IMR-90 (cell line): ENCODE results near the gene TPGS1. TPM values are rescaled to one million over a fixed set of nuclear protein-coding genes. Genes with fewer than 3 reads are reported as not detected.
A peak's percentile ranks its signal among the peaks of the same experiment; 100 is the strongest.

Experiments
- ATAC-seq: fragments of 200-7000 bp; cut with Tn5 transposase; 2 replicates; pipeline ENCODE4 v1.9.1; 2020; ENCODE audit warnings: low read depth, mild to moderate bottlenecking, moderate library complexity
- BruUV-seq: library from RNA; stranded (reverse); fragments of 400-500 nt; replicated peaks from 2 replicates; lab custom pipeline; 2021; lab: Mats Ljungman, UMichigan
- CTCF ChIA-PET: fragments of 300-600 bp; formaldehyde crosslinking; extraction: SDS; loops from one replicate; lab custom pipeline; 2021; ENCODE audit warnings: antibody characterized with exemption; lab: Yijun Ruan, JAX
- POLR2A ChIA-PET: fragments of 300-600 bp; sonication (Branson Sonifier 250); formaldehyde crosslinking; loops from one replicate; lab custom pipeline; 2022; ENCODE audit warnings: antibody characterized with exemption; ENCODE audit not compliant: unreplicated experiment; lab: Charles Lee
- DNase-seq: peaks from one replicate; pipeline ENCODE4 v3.0.0; 2013
- H2AFZ ChIP-seq: replicated peaks from 2 replicates; pipeline ENCODE3; 2013; ENCODE audit warnings: low read length, mild to moderate bottlenecking; ENCODE audit not compliant: poor library complexity
- H2AK5ac ChIP-seq: 2 replicates; pipeline ENCODE4 v1.6.1; 2013; ENCODE audit warnings: low read depth, low read length, inconsistent platforms
- H2AK9ac ChIP-seq: replicated peaks from 2 replicates; pipeline ENCODE3; 2013; ENCODE audit warnings: mild to moderate bottlenecking, low read depth, low read length, moderate library complexity; ENCODE audit not compliant: poor library complexity
- H2BK120ac ChIP-seq: 2 replicates; pipeline ENCODE4 v1.6.1; 2013; ENCODE audit warnings: low read depth, low read length, inconsistent platforms
- H2BK15ac ChIP-seq: 3 replicates; pipeline ENCODE4 v1.6.1; 2013; ENCODE audit warnings: low read depth, low read length, inconsistent platforms
- H2BK20ac ChIP-seq: 2 replicates; pipeline ENCODE4 v1.6.1; 2013; ENCODE audit warnings: low read depth, mild to moderate bottlenecking, inconsistent platforms, low read length, moderate library complexity
- H2BK5ac ChIP-seq: 2 replicates; pipeline ENCODE4 v1.6.1; 2013; ENCODE audit warnings: mild to moderate bottlenecking, low read depth, low read length, inconsistent platforms; ENCODE audit not compliant: poor library complexity, severe bottlenecking
- H3K14ac ChIP-seq: replicated peaks from 2 replicates; pipeline ENCODE4 v1.6.1; 2013; ENCODE audit warnings: low read depth, low read length, inconsistent platforms
- H3K18ac ChIP-seq: 2 replicates; pipeline ENCODE4 v1.6.1; 2013; ENCODE audit warnings: low read depth, low read length, control low read depth
- H3K23ac ChIP-seq: 2 replicates; pipeline ENCODE4 v1.6.1; 2013; ENCODE audit warnings: low read depth, low read length, inconsistent platforms
- H3K27ac ChIP-seq: 2 replicates; pipeline ENCODE4 v1.5.1; 2013; ENCODE audit warnings: mild to moderate bottlenecking, control low read depth, low read length; ENCODE audit not compliant: insufficient read depth
- H3K27me3 ChIP-seq: 2 replicates; pipeline ENCODE4 v1.6.1; 2013; ENCODE audit warnings: low read length; ENCODE audit not compliant: control insufficient read depth, insufficient read depth
- H3K36me3 ChIP-seq: 2 replicates; pipeline ENCODE4 v1.6.1; 2013; ENCODE audit warnings: low read length, mixed read lengths; ENCODE audit not compliant: control insufficient read depth, insufficient read depth
- H3K4ac ChIP-seq: 2 replicates; pipeline ENCODE4 v1.6.1; 2013; ENCODE audit warnings: low read depth, low read length, inconsistent platforms
- H3K4me1 ChIP-seq: 2 replicates; pipeline ENCODE4 v1.6.1; 2013; ENCODE audit warnings: low read length, mixed read lengths; ENCODE audit not compliant: control insufficient read depth, insufficient read depth
- H3K4me2 ChIP-seq: 2 replicates; pipeline ENCODE4 v1.6.1; 2013; ENCODE audit warnings: low read depth, mild to moderate bottlenecking, control low read depth, low read length, moderate library complexity
- H3K4me3 ChIP-seq: 2 replicates; pipeline ENCODE4 v1.5.1; 2013; ENCODE audit warnings: low read depth, mild to moderate bottlenecking, control low read depth, low read length, moderate library complexity; ENCODE audit not compliant: insufficient read depth
- H3K56ac ChIP-seq: 2 replicates; pipeline ENCODE4 v1.6.1; 2013; ENCODE audit warnings: low read length, inconsistent platforms; ENCODE audit not compliant: insufficient read depth; ENCODE audit errors: extremely low read depth
- H3K79me1 ChIP-seq, 2 experiments: 2 replicates each; pipeline ENCODE4 v1.6.1; 2013; ENCODE audit warnings: low read length in 2 of 2, inconsistent platforms in 1 of 2, low read depth in 1 of 2
- H3K9ac ChIP-seq: 2 replicates; pipeline ENCODE4 v1.6.1; 2013; ENCODE audit warnings: low read depth, low read length, control low read depth
- H3K9me1 ChIP-seq: 2 replicates; pipeline ENCODE4 v1.6.1; 2013; ENCODE audit warnings: low read length, inconsistent platforms; ENCODE audit not compliant: insufficient read depth
- H3K9me3 ChIP-seq: 2 replicates; pipeline ENCODE4 v1.6.1; 2013; ENCODE audit warnings: low read length; ENCODE audit not compliant: control insufficient read depth, insufficient read depth
- H4K20me1 ChIP-seq: 2 replicates; pipeline ENCODE4 v1.6.1; 2013; ENCODE audit warnings: low read length, inconsistent platforms; ENCODE audit not compliant: insufficient read depth
- H4K5ac ChIP-seq: 2 replicates; pipeline ENCODE4 v1.6.1; 2013; ENCODE audit warnings: mild to moderate bottlenecking, low read depth, low read length, control low read depth
- H4K8ac ChIP-seq, 2 experiments: 2 replicates each; pipeline ENCODE4 v1.6.1; 2013; ENCODE audit warnings: low read depth in 2 of 2, low read length in 2 of 2, control low read depth in 1 of 2, inconsistent platforms in 1 of 2
- H4K91ac ChIP-seq: 2 replicates; pipeline ENCODE4 v1.6.1; 2013; ENCODE audit warnings: low read depth, low read length, inconsistent platforms; ENCODE audit not compliant: insufficient read depth
- CEBPB ChIP-seq: IDR thresholded peaks from 2 replicates; pipeline ENCODE4 v1.6.1; 2012; ENCODE audit warnings: low read depth, low read length, improper control_type of control experiment
- CHD1 ChIP-seq: IDR thresholded peaks from 2 replicates; pipeline ENCODE4 v1.6.1; 2012; ENCODE audit warnings: low read depth, low read length, improper control_type of control experiment
- ELK1 ChIP-seq: fragments of 150-350 bp; IDR thresholded peaks from 2 replicates; pipeline ENCODE4 v1.6.1; 2016; ENCODE audit warnings: low read depth, mild to moderate bottlenecking, low read length, moderate library complexity, borderline replicate concordance
- FOS ChIP-seq: fragments of 150-350 bp; IDR thresholded peaks from 2 replicates; pipeline ENCODE4 v1.6.1; 2016; ENCODE audit warnings: low read depth, low read length
- MAFK ChIP-seq: IDR thresholded peaks from 2 replicates; pipeline ENCODE4 v1.6.1; 2012; ENCODE audit warnings: low read depth, low read length, improper control_type of control experiment
- MAZ ChIP-seq: IDR thresholded peaks from 2 replicates; pipeline ENCODE4 v1.6.1; 2012; ENCODE audit warnings: low read depth, mild to moderate bottlenecking, low read length, improper control_type of control experiment, moderate library complexity, borderline replicate concordance
- MXI1 ChIP-seq: IDR thresholded peaks from 2 replicates; pipeline ENCODE4 v1.6.1; 2012; ENCODE audit warnings: low read depth, mild to moderate bottlenecking, low read length, moderate library complexity, borderline replicate concordance
- NFE2L2 ChIP-seq: fragments of 150-350 bp; IDR thresholded peaks from 2 replicates; pipeline ENCODE4 v1.6.1; 2016; ENCODE audit warnings: low read depth, mild to moderate bottlenecking, low read length
- POLR2A ChIP-seq: IDR thresholded peaks from 2 replicates; pipeline ENCODE4 v1.6.1; 2012; ENCODE audit warnings: mild to moderate bottlenecking, low read depth, low read length
- RAD21 ChIP-seq: IDR thresholded peaks from 2 replicates; pipeline ENCODE4 v1.6.1; 2012; ENCODE audit warnings: low read length, improper control_type of control experiment
- RFX5 ChIP-seq: IDR thresholded peaks from 2 replicates; pipeline ENCODE4 v1.8.0; 2012; ENCODE audit warnings: low read depth, mild to moderate bottlenecking, low read length, moderate library complexity
- WGBS, 2 experiments: methylation state at CpG; one replicate each; pipeline versions ENCODE4 v1.1.5 to v1.1.7; 2013; ENCODE audit warnings: missing lambda C conversion rate in 2 of 2; ENCODE audit not compliant: insufficient read length in 1 of 2; ENCODE audit errors: extremely low coverage in 2 of 2; 5-methylcytosine and 5-hydroxymethylcytosine counted together
- dilution Hi-C: fragments of 300-500 bp; cut with HindIII; formaldehyde crosslinking; loops from one replicate; pipeline ENCODE4 v1.14.3; 2018; ENCODE audit warnings: low sequenced_read_pairs; ENCODE audit not compliant: unreplicated experiment
- in situ Hi-C: fragments of 300-500 bp; cut with MboI; formaldehyde crosslinking; loops from 3 replicates; pipeline ENCODE4 v1.14.3; 2019; ENCODE audit warnings: low sequenced_read_pairs, inconsistent platforms, mixed read lengths
- intact Hi-C: fragments of 100-400 bp; cut with micrococcal nuclease; formaldehyde crosslinking; loops from 2 replicates; pipeline ENCODE4 v1.10.0; 2022
- polyA plus RNA-seq, 3 experiments: library from polyadenylated mRNA; depleted of rRNA; stranded (reverse); fragments of >200 nt; gene quantifications; 2 replicates each; pipeline ENCODE4 v1.2.3, GENCODE V29; 2012; ENCODE audit warnings: low replicate concordance in 1 of 3
- total RNA-seq: library from RNA; depleted of rRNA; stranded (reverse); fragments of >200 nt; gene quantifications from 2 replicates; pipeline ENCODE4 v1.2.3, GENCODE V29; 2012
- TF ChIP-seq, protein P1 (sequence below): fragments of 150-350 bp; IDR thresholded peaks from 2 replicates; pipeline ENCODE4 v1.6.1; 2017; ENCODE audit warnings: mild to moderate bottlenecking, antibody characterized with exemption, low read length, low read depth
- TF ChIP-seq, protein P2 (sequence below): conservative IDR thresholded peaks from 2 replicates; pipeline ENCODE4 v1.5.1; 2012; ENCODE audit warnings: mild to moderate bottlenecking, low read depth, low read length, improper control_type of control experiment

The TPGS1 gene
- total and polyA plus RNA-seq, 2 of the 4 experiments (the other 2 are of a cell fraction) = 2.7 to 6.3 TPM

DNA sequence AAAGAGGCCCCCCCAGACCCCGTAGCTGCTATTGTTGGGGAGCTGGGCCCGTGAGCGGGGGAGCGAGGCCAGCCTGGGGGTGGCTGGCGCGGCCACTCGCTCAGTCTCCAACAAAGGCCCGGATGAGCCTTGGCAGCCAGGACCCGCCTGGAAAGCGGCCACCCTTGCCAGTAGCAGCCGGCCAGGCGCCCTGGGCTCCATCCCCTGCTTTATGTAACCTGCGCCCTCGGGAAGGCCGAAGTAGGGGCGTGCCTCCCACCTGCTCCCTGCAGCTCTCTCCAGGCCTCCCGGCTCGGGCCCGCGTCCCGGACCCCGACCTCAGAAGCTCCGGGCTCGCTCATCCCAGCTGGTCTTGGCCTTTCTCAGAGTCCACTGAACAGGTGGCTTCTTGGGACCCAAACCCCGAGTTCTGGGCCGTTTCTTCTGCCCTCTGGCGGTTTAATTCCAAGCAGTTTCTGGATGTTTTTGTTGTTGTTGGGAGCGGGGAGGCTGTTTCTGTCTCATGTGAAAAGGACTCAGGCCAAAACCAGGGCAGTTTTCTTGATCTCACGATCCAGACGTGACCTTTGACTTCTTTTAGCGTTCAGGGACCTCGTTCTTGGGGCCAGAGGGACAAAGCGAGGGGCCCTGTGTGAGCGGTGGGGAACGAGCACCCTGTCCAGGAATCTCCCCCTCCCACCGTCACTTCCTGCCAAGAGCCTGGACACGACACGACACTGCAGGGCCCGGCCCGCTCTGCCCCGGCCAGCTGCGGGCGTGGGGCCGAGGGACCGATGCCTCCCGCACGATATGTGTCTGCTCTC, 25.5 kb downstream of the TPGS1 start:
- Histone ChIP-seq H3K27me3 (no peaks in the 10 kb centered on the region), H3K9me3 (no peaks in the 10 kb centered on the region), H4K91ac (peak overlapping the region; percentile 40; the same call in 1 of the 2 replicates), H2AFZ (peak overlapping the region; percentile 89), H2BK15ac (no peak overlapping the region), H4K20me1 (peaks cover 44% of the 10 kb centered on the region), H3K36me3 (peaks cover 21% of the 10 kb centered on the region), H2AK9ac (peak overlapping the region; percentile 100), H3K9me1 (peaks cover 4% of the 10 kb centered on the region; the same call in 1 of the 2 replicates), H3K23ac (peak overlapping the region; percentile 93), H3K4me2 (peak overlapping the region; percentile 98), H3K4me1 (peaks cover 8% of the 10 kb centered on the region), H3K14ac (peak overlapping the region; percentile 83), H2BK120ac (no peak overlapping the region; the same call in 1 of the 2 replicates), H2AK5ac (peak overlapping the region; percentile 93), H2BK5ac (peak overlapping the region; percentile 86), H3K27ac (peak overlapping the region; percentile 90), H3K9ac (peak overlapping the region; percentile 92), H2BK20ac (no peak overlapping the region), H4K8ac (peak overlapping the region in 1 of 2 experiments; percentile 79; a peak in 2 of 4 replicates), H4K5ac (peak overlapping the region; percentile 72; the same call in 1 of the 2 replicates), H3K56ac (peak overlapping the region; percentile 61), H3K4me3 (peak overlapping the region; percentile 94), H3K79me1 (peaks cover 5 to 47% of the 10 kb centered on the region in 2 experiments), H3K18ac (peak overlapping the region; percentile 76; the same call in 1 of the 2 replicates), H3K4ac (peak overlapping the region; percentile 90)
- ATAC-seq (peak; percentile 10), DNase-seq (peak; percentile 64)
- intact Hi-C loops = loop anchor here (2.0 kb wide), 1 partner anchor 22 kb away; no protein-coding TSS in a partner anchor
- in situ Hi-C loops = no loop called here
- dilution Hi-C loops = no loop called here
- CTCF ChIA-PET = interaction anchor here (0.6 to 2.0 kb wide), 3 partner anchors 8 to 22 kb away, joined by 3 to 11 read pairs (median 4); no protein-coding TSS in a partner anchor
- 6% methylated on average over 9 of the region's 47 CpGs; no CpG with 5 or more reads in 1 of the 2 experiments for WGBS, 2 experiments
- no TSS peak for BruUV-seq
- POLR2A ChIA-PET = no interaction called here
- TF ChIP-seq ELK1 (no peak), MXI1 (0 out of 2 replicates have a peak, but pooled peaks have one; percentile 39), MAFK (no peak), MAZ (peak; percentile 31; the same call in 1 of the 2 replicates), RFX5 (no peak), CHD1 (no peak; the same call in 1 of the 2 replicates), RAD21 (peak; percentile 42), NFE2L2 (no peak), POLR2A (no peak; the same call in 1 of the 2 replicates), CEBPB (no peak), FOS (no peak)
- TF ChIP-seq, protein P1, sequence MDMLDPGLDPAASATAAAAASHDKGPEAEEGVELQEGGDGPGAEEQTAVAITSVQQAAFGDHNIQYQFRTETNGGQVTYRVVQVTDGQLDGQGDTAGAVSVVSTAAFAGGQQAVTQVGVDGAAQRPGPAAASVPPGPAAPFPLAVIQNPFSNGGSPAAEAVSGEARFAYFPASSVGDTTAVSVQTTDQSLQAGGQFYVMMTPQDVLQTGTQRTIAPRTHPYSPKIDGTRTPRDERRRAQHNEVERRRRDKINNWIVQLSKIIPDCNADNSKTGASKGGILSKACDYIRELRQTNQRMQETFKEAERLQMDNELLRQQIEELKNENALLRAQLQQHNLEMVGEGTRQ = no peak
- TF ChIP-seq, protein P2, sequence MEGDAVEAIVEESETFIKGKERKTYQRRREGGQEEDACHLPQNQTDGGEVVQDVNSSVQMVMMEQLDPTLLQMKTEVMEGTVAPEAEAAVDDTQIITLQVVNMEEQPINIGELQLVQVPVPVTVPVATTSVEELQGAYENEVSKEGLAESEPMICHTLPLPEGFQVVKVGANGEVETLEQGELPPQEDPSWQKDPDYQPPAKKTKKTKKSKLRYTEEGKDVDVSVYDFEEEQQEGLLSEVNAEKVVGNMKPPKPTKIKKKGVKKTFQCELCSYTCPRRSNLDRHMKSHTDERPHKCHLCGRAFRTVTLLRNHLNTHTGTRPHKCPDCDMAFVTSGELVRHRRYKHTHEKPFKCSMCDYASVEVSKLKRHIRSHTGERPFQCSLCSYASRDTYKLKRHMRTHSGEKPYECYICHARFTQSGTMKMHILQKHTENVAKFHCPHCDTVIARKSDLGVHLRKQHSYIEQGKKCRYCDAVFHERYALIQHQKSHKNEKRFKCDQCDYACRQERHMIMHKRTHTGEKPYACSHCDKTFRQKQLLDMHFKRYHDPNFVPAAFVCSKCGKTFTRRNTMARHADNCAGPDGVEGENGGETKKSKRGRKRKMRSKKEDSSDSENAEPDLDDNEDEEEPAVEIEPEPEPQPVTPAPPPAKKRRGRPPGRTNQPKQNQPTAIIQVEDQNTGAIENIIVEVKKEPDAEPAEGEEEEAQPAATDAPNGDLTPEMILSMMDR = peak; percentile 60
